B cell (primary cell): Measurements from ENCODE around the gene RALB. TPM values are rescaled to one million over a fixed set of nuclear protein-coding genes. Genes with fewer than 3 reads are reported as not detected.

ENCODE experiments used
- ATAC-seq: fragments of 200-7000 bp; cut with Tn5 transposase; one replicate; pipeline ENCODE4 v1.10.0; 2021; ENCODE audit warnings: low read depth, mild to moderate bottlenecking, moderate number of reproducible peaks, moderate library complexity
- CTCF ChIA-PET: fragments of 350-600 bp; sonication (Branson Sonifier 250); formaldehyde crosslinking; loops from one replicate; lab custom pipeline; 2021; ENCODE audit warnings: antibody characterized with exemption, inconsistent platforms; lab: Charles Lee
- POLR2A ChIA-PET: fragments of 350-600 bp; sonication (Branson Sonifier 250); formaldehyde crosslinking; loops from one replicate; lab custom pipeline; 2021; ENCODE audit warnings: antibody characterized with exemption; lab: Charles Lee
- DNase-seq: peaks from one replicate; pipeline ENCODE4 v3.0.0; 2013
- H2AFZ ChIP-seq: 2 replicates; pipeline ENCODE4 v1.6.1; 2012; ENCODE audit warnings: mild to moderate bottlenecking, low read depth, low read length; ENCODE audit not compliant: insufficient read depth, poor library complexity, severe bottlenecking
- H3K27ac ChIP-seq, 2 donors: 1 replicate in 1 of 2; 2 replicates in 1 of 2; pipeline ENCODE4 v1.5.1; 2012 to 2013; ENCODE audit warnings: low read length in 2 of 2, mild to moderate bottlenecking in 2 of 2, moderate library complexity in 1 of 2
- H3K27me3 ChIP-seq, 4 experiments: fragments of 200-600 bp in 1 of 4; sonication (generic) in 1 of 4; replicated peaks in 1 of 4; 1 replicate in 2 of 4; 2 replicates in 2 of 4; pipeline versions ENCODE4 v1.6.1 to v1.7.0; 2013 to 2016; ENCODE audit warnings: low read length in 3 of 4, mild to moderate bottlenecking in 2 of 4, mixed read lengths in 1 of 4, moderate library complexity in 1 of 4; ENCODE audit not compliant: insufficient read depth in 4 of 4, control insufficient read depth in 3 of 4; ENCODE audit errors: control extremely low read depth in 1 of 4
- H3K36me3 ChIP-seq, 2 experiments: replicated peaks in 1 of 2; 1 replicate in 1 of 2; 2 replicates in 1 of 2; pipeline versions ENCODE4 v1.6.1 to v1.7.1; 2013; ENCODE audit warnings: low read length in 1 of 2; ENCODE audit not compliant: insufficient read depth in 2 of 2, control insufficient read depth in 1 of 2; ENCODE audit errors: control extremely low read depth in 1 of 2, extremely low read depth in 1 of 2
- H3K4me1 ChIP-seq, 2 donors: fragments of 200-600 bp in 1 of 2; sonication (generic) in 1 of 2; 1 replicate in 1 of 2; 2 replicates in 1 of 2; pipeline versions ENCODE4 v1.5.1 to v1.6.1; 2013 to 2017; ENCODE audit warnings: low read length in 2 of 2; ENCODE audit not compliant: control insufficient read depth in 2 of 2, insufficient read depth in 2 of 2
- H3K4me2 ChIP-seq: replicated peaks from 2 replicates; pipeline ENCODE3; 2012; ENCODE audit warnings: mild to moderate bottlenecking, low read depth, low read length; ENCODE audit not compliant: poor library complexity, severe bottlenecking
- H3K4me3 ChIP-seq, 5 experiments: fragments of 200-600 bp in 1 of 5; sonication (generic) in 1 of 5; 1 replicate in 3 of 5; 2 replicates in 2 of 5; pipeline versions ENCODE4 v1.5.1 to v1.7.0; 2011 to 2016; ENCODE audit warnings: low read length in 4 of 5, mild to moderate bottlenecking in 4 of 5, low read depth in 2 of 5, control low read depth in 1 of 5, moderate library complexity in 1 of 5; ENCODE audit not compliant: insufficient read depth in 1 of 5; ENCODE audit errors: control extremely low read depth in 1 of 5, extremely low read depth in 1 of 5
- H3K79me2 ChIP-seq: fragments of 200-600 bp; sonication (generic); one replicate; pipeline ENCODE4 v1.6.0; 2016; ENCODE audit warnings: low read length; ENCODE audit not compliant: control insufficient read depth, insufficient read depth
- H3K9ac ChIP-seq: fragments of 200-600 bp; sonication (generic); 2 replicates; pipeline ENCODE4 v1.6.1; 2017; ENCODE audit warnings: mild to moderate bottlenecking, low read length, moderate library complexity
- H3K9me3 ChIP-seq, 3 donors: one replicate each; pipeline versions ENCODE4 v1.6.1 to v1.7.1; 2013; ENCODE audit warnings: low read length in 2 of 3; ENCODE audit not compliant: control insufficient read depth in 2 of 3, insufficient read depth in 1 of 3; ENCODE audit errors: control extremely low read depth in 1 of 3
- H4K20me1 ChIP-seq: 2 replicates; pipeline ENCODE4 v1.6.0; 2012; ENCODE audit warnings: mild to moderate bottlenecking, low read length; ENCODE audit not compliant: insufficient read depth, control insufficient read depth, poor library complexity, severe bottlenecking
- H3K27ac Mint-ChIP-seq: one replicate; pipeline ENCODE4 v1.8.0; 2021; ENCODE audit warnings: mixed read lengths
- H3K27me3 Mint-ChIP-seq: one replicate; pipeline ENCODE4 v1.8.0; 2021; ENCODE audit warnings: mixed read lengths
- H3K4me1 Mint-ChIP-seq: one replicate; pipeline ENCODE4 v1.8.0; 2021; ENCODE audit warnings: mixed read lengths
- H3K4me3 Mint-ChIP-seq: one replicate; pipeline ENCODE4 v1.8.0; 2021; ENCODE audit warnings: mixed read lengths
- H3K9me3 Mint-ChIP-seq: one replicate; pipeline ENCODE4 v1.8.0; 2022; ENCODE audit warnings: mixed read lengths; ENCODE audit not compliant: insufficient read depth
- CTCF ChIP-seq: fragments of 200-600 bp; IDR thresholded peaks from one replicate; pipeline ENCODE4 v1.8.0; 2022; ENCODE audit warnings: antibody characterized with exemption, mild to moderate bottlenecking
- EZH2 ChIP-seq: IDR thresholded peaks from 2 replicates; pipeline ENCODE4 v1.6.1; 2012; ENCODE audit warnings: borderline replicate concordance, low read depth, mild to moderate bottlenecking, moderate library complexity, low read length; ENCODE audit not compliant: insufficient read depth, poor library complexity, severe bottlenecking
- WGBS: methylation state at CpG from one replicate; pipeline ENCODE4 v1.1.5; 2013; ENCODE audit warnings: missing lambda C conversion rate; ENCODE audit not compliant: insufficient coverage; 5-methylcytosine and 5-hydroxymethylcytosine counted together
- intact Hi-C: fragments of 100-400 bp; cut with micrococcal nuclease; formaldehyde crosslinking; loops from one replicate; pipeline ENCODE4 v1.10.0; 2022
- polyA plus RNA-seq: library from polyadenylated mRNA; depleted of rRNA; stranded (reverse); fragments of >200 nt; gene quantifications from 2 replicates; pipeline ENCODE4 v1.2.3, GENCODE V29; 2012
- total RNA-seq, 2 donors: library from RNA; stranded (reverse); fragments of 120-200 nt in 1 of 2; gene quantifications; 1 replicate in 1 of 2; 2 replicates in 1 of 2; pipeline versions ENCODE4 v1.2.3 to v1.2.4, GENCODE V29; 2013 to 2022

Gene RALB
- total and polyA plus RNA-seq, 2 donors (not counting 1 experiment from before 2014, with no cell fraction given) = 19.3 to 35.9 TPM

- ChIA-PET POLR2A (no interaction called here), CTCF (no interaction called here)
- no peak for DNase-seq
- Histone ChIP-seq H2AFZ (no peak overlapping the region), H3K9ac (no peak overlapping the region), H3K4me2 (no peak overlapping the region), H3K36me3 (peaks cover 0 to 4% of the 10 kb centered on the region in 2 experiments), H3K4me3 (no peak overlapping the region), H3K27ac (no peak overlapping the region), H3K27me3 (no peaks in the 10 kb centered on the region), H4K20me1 (peaks cover 85% of the 10 kb centered on the region), H3K79me2 (peaks cover 93% of the 10 kb centered on the region), H3K4me1 (peaks cover 37 to 39% of the 10 kb centered on the region in 2 donors), H3K9me3 (peaks cover 0 to 5% (median 3%) of the 10 kb centered on the region in 3 donors)
- no peaks in the 10 kb centered on the region for H3K9me3 Mint-ChIP-seq
- H3K4me3 Mint-ChIP-seq = peak overlapping the region; percentile 4
- 83% methylated on average over 10 of the region's 11 CpGs for WGBS
- H3K27me3 Mint-ChIP-seq = no peaks in the 10 kb centered on the region
- ATAC-seq = no peak
- TF ChIP-seq EZH2 (no peak), CTCF (no peak)
- H3K4me1 Mint-ChIP-seq = peaks cover 68% of the 10 kb centered on the region
- intact Hi-C loops = no loop called here
- H3K27ac Mint-ChIP-seq = no peak overlapping the region
Measured at GRCh38 chr2:120269076-120269744, 16.6 kb downstream of the RALB start.

- DNase-seq (no peak), ATAC-seq (no peak)
- Histone ChIP-seq H4K20me1 (peaks cover 83% of the 10 kb centered on the region), H3K9ac (no peak overlapping the region), H3K9me3 (peaks cover 0 to 5% (median 3%) of the 10 kb centered on the region in 3 donors), H3K4me2 (no peak overlapping the region), H3K27me3 (no peaks in the 10 kb centered on the region), H2AFZ (no peak overlapping the region), H3K4me1 (peaks cover 31 to 34% of the 10 kb centered on the region in 2 donors), H3K79me2 (peaks cover 92% of the 10 kb centered on the region), H3K4me3 (no peak overlapping the region), H3K36me3 (peaks cover 0 to 4% of the 10 kb centered on the region in 2 experiments), H3K27ac (no peak overlapping the region)
- no peak overlapping the region for H3K27ac Mint-ChIP-seq
- ChIA-PET CTCF (interaction anchor here (1.4 kb wide), 1 partner anchor 17 kb away, joined by 3 read pairs; the partner anchor contains the start of gene RALB), POLR2A (interaction anchor here (0.7 kb wide), 1 partner anchor 37 kb away, joined by 3 read pairs; no protein-coding TSS in a partner anchor)
- WGBS = no CpG with 5 or more reads among the region's 1 CpG
- TF ChIP-seq EZH2 (no peak), CTCF (no peak)
- intact Hi-C loops = no loop called here
- H3K9me3 Mint-ChIP-seq = no peaks in the 10 kb centered on the region
- H3K4me3 Mint-ChIP-seq = peak overlapping the region; percentile 13
- H3K4me1 Mint-ChIP-seq = peaks cover 67% of the 10 kb centered on the region
- no peaks in the 10 kb centered on the region for H3K27me3 Mint-ChIP-seq
Measured at GRCh38 chr2:120269816-120270215, 17.2 kb downstream of the RALB start.
